GM19035 (cell line): ENCODE results near the gene LRRC10.
A peak's percentile ranks its signal among the peaks of the same experiment; 100 is the strongest.

ENCODE experiments used
- ATAC-seq: cut with Tn5 transposase; IDR thresholded peaks from one replicate; pipeline ENCODE4 v1.9.1; 2021; ENCODE audit not compliant: unreplicated experiment

LRRC10 gene, protein sequence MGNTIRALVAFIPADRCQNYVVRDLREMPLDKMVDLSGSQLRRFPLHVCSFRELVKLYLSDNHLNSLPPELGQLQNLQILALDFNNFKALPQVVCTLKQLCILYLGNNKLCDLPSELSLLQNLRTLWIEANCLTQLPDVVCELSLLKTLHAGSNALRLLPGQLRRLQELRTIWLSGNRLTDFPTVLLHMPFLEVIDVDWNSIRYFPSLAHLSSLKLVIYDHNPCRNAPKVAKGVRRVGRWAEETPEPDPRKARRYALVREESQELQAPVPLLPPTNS

DNA sequence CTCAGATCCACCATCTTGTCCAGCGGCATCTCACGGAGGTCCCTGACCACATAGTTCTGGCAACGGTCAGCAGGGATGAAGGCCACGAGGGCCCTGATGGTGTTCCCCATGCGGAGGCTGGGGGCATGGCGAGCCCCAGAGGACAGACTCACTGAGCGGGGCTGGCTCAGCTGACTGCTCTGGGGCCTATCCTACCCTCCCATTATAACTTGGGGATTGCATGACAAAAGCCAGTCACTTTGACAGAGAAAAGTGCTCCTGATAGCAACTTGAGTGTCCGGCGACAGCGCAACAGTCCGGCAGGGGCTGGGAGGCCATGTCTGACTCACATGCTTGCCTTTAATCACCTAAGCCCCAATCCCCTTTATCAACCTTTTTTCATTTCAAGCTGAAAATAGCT, at the start of gene LRRC10:
TSS of gene LRRC10 (minus strand) at position 179 of the 400 bp plus-strand sequence. CDS start at position 110, 69 bp downstream.
- ATAC-seq: no peak

DNA sequence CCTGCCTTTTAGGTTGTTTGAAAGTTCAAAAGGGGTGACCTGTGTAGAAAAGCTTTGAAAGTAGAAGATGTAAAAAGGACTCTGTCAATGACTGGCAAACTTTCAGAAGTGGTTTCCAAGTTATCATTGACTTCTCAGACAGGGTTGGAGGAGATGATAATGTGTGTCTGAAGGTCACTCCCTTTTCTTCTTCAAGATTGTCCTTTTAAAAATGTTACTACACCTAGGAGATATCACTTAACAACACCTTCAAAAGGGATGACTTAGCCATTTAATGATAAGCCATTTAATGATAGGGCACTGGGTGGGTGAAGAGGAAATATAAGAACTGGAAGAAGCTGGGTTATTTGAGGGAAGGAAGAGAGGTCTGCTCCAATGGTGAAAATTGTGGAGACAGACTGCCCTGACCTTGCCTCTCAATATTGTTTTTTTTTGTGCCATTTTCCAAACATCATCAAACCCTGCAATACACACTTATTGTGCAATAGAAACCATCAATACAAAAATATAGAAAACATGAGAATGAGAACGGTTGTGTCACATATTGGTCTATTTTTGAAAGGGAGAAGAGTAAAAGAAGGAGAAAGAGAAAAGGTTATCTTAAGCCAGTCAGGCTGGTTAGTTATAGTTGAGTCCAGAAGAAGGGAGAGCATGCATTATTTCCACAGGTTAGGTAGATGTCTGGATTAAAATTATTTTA, 49.6 kb upstream of the LRRC10 start:
- no peak for ATAC-seq

DNA sequence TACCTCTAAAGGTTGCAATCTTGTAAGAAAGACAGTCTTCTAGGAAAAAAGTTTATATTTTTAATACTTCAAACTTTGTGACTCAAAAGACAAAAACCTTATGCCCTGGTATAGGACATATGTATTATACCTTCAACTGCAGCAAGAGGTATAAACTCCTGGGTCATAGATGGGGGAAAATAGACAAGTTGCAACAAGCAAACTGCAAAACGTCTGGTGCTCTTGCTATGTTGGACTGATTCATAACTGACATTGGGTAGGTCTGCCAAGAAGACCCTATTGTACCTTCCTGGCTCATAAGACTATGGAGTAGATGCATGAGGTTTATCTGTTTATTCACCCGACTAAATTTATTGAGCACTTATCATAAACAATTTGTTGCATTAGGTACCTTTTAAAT, 47.5 kb upstream of the LRRC10 start:
- ATAC-seq: no peak

DNA sequence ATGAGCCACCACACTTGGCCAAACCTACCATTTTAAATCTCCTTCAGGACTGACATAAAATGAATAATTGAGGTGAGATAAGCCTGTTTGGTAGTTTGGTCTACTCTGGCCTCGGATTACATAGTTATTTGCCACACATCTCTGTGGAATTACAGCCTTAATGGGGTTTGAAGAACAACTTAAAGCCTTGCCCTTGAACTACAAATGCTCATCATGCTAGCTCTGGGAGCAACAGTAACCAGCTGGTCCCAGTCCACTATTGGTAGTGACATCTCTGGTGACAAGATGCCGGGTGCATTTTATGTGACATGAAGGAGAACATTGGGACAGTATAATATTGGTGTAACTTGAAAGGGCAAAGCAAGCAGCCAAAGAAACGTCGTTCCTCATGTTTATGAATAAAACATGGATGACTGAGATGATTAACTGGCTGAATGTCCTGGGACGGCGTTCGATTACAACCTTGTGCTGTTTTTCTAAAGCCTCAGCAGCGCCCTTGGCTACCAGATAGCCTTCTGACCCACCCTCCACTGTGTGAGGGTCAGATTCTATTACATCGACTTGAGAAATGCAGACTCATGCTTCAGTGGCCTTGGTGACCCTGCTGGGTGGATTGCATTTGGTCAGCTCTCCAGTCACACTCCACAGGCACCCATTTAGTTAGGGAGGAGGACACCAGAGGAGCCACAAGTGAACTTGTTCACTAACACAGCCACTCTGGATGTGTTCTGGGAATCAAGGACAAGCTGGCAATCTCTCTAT, 46.9 kb upstream of the LRRC10 start:
- no peak for ATAC-seq

DNA sequence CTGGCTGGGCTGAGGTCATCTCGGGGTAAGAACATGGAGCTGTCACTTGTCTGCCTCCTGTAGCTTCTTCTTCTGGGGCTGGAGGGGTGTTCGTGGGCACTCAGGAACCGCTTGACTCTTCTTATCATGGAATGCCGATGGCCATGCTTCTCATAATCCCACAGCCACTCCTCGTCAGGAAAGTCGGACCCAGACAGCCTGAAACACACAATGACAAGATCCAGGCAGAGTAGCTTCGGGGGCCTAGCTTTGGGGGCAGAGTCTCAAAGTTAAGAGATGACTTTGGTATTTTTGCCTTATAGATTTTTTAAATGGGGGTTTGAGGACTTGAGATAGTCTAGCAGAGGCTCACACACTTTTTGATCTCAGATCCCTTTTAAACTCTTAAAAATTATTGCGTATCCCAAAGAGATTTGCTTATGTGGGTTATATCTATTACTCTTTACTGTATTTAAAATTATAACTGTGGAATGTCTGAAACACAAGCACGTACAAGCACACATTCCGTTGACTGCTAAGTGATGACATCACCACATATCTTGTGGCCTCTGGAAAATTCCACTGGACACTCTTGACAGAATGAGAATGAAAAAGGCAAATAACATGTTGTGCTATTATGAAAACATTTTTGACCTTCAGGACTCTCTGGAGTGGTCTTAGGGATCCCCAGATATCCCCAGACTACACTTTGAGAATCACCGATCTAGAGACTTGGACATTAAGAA, 45.1 kb upstream of the LRRC10 start:
- ATAC-seq: no peak

DNA sequence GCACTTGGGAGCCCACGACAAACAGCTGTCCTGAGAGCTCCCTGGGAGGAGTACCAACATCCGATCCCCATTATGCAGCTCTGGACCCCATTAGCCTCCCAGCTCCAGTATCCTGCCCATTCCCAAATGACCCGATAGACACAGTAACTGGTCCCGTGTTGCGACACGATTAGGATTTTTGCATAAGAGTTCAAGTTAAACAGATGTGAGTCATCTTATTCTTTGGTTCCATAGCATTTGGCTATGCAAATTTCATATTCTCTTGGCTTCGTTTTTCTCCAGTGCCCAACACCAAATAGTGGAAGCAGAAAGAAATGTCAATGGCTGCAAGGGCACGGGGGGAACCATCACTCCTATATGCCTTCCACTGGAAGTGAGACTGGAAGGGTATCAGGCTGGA, 43.0 kb upstream of the LRRC10 start:
- no peak for ATAC-seq

DNA sequence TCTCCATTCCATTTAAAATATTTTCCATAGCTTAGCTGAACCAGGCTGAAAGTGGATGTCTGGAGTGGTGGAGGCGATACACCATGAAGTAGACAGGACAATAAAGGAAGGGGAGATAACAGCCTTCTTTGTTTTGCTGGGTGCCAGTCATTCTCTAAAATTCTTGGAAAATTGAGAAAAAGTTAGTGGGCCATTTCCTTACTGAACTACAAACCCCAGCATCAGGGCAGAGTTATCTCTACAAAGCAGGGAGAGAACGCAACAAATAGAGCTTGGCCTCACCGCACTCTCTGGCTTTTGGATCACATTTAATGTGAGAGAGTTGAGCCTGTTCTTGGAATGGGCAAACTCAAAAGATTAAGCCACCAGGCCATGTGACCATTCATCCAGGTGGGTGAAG, 41.2 kb upstream of the LRRC10 start:
- ATAC-seq: no peak

DNA sequence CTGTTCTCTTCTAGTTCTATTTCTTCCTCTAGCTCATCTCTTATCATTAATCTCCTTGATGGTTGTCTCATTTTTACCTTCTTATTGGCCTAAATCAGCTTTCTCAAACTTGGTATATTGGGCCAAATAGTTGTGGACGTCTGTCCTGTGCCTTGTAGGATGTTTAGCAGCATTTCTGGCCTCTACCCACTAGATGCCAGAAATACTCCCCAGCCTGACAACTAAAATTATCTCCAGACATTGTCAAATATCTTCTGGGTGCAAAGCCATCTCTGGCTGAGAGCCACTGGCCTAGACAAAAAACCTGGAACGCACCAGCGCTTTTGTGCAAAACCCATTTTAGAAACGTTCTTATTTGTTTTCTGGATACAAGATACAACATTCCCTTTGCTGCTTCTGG, 38.8 kb upstream of the LRRC10 start:
- ATAC-seq: no peak

DNA sequence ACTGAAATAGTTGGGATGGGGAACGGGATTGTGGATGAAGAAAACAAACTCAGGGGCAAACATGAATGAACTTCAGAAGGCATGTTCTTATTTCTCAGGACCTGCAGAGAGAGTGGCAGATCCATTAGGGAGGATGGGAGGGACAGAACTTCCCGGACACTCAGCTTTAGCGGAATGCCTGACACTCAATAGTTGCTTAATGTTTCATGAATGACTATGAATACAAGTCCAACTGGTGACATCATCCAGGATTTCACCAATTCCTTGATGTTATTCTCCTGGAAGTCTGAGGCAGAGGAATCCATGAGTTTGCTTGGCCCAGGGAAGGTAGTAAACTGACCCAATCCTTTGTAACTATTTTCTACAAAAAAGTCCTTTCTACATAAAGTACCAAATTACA, 37.8 kb upstream of the LRRC10 start:
- no peak for ATAC-seq

DNA sequence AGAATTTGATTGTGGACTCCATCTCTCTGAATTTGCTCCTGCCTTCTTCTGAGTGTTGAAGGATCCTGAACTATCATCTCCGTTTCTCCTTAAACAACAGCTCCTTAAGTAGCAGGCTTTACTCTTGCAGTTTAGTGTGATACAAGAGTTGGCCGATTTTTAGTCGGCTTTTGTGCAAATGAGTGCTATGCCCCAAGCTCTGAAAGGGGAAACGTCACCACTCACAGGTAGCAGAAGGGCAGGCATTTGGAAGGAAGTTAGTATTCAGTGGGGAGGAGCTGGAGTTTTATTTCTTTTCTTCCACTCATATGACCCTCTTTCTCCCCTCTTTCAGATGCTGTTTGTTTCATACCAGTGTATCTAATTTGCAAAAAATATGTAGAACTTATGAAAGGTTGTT, 36.5 kb upstream of the LRRC10 start:
- ATAC-seq: no peak

DNA sequence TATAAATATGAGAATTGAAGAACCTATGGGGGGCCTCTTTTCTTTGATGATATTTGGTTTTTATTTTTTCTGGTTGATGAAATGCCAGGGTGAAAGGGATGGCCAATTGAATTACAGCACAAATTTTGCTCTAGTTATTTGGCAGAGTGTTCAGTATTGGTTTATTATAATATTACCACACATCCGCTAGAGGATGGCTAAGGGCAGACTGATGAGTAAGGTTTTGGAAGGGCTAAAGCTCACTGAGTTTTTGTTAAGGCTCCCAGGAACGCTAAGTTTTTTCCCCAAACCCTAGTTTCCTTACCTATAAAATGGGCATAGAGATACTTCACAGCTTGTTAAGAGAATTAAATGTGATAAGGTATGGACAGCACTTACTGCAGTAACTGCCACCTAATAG, 34.3 kb upstream of the LRRC10 start:
- no peak for ATAC-seq

DNA sequence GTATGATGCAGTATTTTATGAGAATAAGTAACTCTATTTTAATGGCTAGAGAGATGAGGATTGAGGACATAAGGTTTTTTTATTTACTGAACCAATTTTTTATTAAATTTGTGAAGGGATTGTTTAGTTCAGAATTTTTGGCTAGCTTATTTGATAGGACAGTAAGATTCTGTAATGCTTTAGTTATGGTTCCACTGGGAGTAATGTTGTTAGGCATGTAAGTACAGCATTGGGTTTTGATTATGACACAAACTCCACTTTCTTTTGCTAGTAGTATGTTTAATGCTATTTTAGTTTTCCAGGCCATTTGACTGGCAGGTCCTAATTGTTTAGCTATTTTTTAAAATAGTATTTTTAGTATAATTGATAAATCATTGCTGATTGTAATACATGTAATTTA, 33.8 kb upstream of the LRRC10 start:
- no peak for ATAC-seq

DNA sequence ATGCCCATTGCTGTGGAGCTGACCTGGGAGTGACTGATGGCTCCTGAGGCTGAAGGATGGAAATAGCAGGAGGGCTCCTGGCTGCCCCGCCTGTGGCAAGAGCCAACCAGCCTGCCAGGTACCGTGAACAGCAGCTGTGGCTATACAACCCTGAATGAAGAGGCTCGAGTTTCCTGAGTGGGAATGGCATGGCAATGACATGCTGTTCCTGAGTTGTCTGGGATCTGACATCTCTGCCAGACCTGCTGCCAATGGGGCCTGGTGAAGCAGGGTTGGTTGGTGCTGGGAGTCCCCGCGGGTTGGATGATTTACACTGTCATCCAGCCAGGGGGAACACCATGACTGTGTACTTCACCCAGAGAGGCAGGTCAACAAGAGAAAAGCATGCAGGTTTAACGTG, 31.8 kb upstream of the LRRC10 start:
- no peak for ATAC-seq

DNA sequence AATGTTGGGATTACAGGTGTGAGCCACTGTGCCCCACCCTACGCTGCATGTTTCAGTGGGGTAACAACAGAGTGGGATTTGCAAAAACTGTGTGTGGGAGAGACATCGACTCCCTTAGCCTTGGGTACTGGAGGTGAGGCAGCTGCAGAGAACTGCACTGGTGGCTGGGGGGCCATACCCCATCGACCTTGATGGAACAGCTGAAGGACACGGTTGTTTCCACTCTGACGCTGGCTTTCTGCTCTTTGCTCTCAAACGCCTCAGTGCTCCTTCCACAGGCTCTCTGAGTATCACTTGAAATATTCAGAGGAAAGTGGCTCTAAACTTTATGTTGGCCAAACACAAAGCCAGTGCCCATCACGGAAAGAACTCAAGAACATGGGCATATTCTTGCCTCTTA, 30.8 kb upstream of the LRRC10 start:
- no peak for ATAC-seq

DNA sequence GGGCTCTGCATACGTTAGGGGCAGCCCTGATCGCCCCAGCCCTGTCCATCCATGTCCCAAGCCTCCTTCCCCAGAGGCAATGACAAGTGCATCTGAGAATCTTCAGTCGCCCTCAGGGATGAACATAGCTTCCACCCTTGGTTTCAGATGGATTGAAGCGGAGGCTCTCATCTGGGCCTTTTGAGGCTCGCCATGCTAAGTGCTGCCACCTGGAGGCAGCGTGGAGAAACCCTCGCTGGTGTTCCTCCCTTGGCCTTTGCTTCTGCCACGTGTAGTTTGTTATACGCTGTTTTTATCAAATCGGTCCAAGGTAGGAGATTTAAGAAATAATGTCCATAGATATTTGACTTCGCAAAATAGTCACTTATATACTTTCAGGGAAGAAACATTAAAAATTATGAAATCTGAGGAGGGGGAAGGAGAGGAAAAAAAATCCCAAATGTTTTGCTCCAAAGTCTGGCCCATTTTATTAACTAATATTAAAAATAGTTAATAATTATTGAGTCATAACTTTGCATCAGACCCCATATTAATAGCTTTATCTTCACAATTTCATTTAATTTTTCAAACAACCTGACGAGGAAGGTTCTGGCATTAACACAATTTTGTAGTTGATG, 28.8 kb upstream of the LRRC10 start:
- ATAC-seq: peak; percentile 82

DNA sequence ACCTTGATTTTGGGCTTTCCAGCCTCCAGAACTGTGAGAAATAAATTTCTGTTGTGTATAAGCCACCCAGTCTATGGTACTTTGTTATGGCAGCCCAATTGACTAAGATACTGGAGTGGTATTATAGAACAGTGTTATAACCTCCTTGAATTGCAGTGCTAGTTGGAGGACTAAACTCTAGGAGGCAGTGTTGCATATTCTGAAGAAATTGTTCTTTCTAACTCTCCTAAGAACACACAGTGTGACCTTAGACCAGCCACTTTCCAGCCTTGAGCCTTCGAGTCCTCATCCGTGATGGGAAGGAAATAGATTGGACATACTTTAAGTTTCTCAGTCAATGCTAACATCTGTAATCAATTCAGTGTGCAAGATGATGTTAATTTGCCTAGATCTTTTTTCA, 22.4 kb upstream of the LRRC10 start:
- no peak for ATAC-seq

DNA sequence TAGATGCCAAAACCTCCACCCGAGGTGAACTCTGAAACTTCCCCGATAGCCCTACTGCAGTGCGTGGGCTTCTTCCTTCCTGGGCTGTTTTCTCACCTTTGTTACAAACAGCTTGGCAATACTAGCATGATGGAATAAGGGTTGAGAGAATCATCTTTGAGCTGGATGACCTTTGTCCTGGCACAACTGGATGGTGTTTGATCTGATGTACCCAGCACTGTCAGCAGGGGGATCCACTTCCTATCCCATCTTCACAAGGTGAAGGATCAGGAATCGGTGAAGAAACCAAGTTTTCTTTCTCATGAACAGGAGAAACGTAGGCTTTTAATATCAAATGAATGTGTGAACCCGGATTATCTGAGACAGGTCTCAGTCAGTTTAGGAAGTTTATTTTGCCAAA, 19.5 kb upstream of the LRRC10 start:
- no peak for ATAC-seq

DNA sequence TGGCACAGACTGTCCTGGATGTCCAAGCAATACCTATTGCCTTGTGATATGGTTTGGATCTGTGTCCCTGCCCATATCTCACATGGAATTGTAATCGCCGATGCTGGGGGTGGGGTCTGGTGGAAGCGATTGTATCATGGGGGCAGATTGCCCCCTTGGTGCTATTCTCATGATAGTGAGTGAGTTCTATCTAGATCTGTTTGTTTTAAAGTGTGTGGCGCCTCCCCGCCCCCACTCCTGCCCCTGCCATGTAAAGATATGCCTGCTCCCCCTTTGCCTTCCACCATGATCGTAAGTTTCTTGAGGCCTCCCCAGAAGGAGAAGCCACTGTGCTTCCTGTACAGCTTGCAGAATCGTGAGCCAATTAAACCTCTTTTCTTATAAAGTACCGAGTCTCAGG, 16.8 kb upstream of the LRRC10 start:
- no peak for ATAC-seq

DNA sequence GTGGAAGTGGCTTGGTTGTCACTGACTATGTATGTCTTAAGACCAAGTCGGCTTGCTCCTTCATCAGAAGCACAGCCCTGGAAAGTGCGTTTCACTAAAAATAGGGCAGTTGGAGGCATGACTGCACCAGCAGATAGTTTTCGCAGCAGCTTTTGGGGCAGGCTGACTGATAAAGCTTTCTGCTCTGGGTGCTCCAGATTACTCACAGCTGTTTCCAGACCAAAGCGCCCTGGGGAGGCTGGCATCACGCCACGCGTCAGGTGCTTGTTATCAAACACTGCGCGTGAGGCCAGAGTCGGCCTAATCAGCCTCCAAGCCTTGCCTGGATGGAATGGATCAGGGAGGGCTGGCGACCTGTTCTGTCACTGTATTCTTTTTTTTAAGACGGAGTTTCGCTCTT, 13.3 kb upstream of the LRRC10 start:
- no peak for ATAC-seq

DNA sequence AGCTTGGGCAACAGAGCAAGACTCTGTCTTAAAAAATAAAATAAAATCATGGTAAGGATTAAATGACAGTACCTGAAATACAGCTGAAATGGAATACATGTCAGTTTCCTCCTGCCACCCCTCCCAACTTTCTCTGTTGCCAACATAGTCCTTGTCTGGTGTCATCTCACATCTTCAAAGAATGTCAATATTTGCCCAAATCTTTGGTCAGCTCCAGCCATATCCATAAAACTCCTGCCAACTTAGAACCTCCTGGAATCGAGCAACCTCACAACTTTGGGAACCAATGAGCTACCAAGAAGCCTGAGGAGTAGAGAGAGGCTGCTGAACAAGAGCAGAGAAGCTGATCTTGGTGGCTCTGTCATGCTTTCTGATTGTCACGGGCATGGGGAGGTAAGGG, 10.8 kb upstream of the LRRC10 start:
- ATAC-seq: no peak

DNA sequence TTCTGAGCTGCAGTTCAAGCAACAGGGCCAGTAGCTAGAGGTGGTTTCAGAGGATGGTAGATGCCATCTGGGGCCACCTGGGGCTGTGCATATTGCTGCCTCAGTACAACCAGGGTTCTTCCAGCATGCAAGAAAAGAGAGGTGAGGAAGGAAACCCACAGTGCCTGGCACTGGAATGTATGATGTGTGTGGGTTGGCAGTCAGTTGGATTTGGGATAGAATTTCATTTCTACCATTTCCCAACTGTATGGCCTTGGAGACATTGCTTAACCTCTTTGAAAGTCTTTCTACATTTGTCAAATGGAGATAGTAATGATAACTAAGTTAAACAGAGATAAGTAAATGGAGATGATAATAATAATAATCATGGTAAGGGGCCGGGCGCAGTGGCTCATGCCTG, 10.2 kb upstream of the LRRC10 start:
- ATAC-seq: no peak
